ENCODE results near the gene TAS2R5.

- TF ChIP-seq ZBTB48 (tag by site-specific recombination; IDR thresholded peaks at IDR 0.05): no peak
- no peak for TF ChIP-seq ZFP37 (tag by site-specific recombination; IDR thresholded peaks at IDR 0.05)
- no peak for TF ChIP-seq CTCF (tag by site-specific recombination; IDR thresholded peaks at IDR 0.05)
These were observed 50.7 kb downstream of the TAS2R5 start for GRCh38 chr7:141840708-141841107.

Data from HEK293 (cell line).